SK-MEL-5 (cell line): ENCODE results near the gene ADGRD2. TPM values are rescaled to one million over a fixed set of nuclear protein-coding genes. Genes with fewer than 3 reads are reported as not detected.
A peak's percentile ranks its signal among the peaks of the same experiment; 100 is the strongest.

Experiments used
- DNase-seq: peaks from one replicate; pipeline ENCODE4 v3.0.0-alpha.2; 2016; ENCODE audit warnings: low read depth, low spot score
- in situ Hi-C: cut with HindIII; loops from 2 replicates; pipeline ENCODE4 v1.10.0; 2016; ENCODE audit warnings: low sequenced_read_pairs, high pct_unique_total_duplicates, low pct_unique_long_range_greater_than_20kb
- total RNA-seq: library from RNA; depleted of rRNA; stranded (reverse); fragments of >200 nt; shearing (Covaris generic); gene quantifications from 2 replicates; pipeline ENCODE4 v1.2.3, GENCODE V29; 2014

Gene ADGRD2
- total RNA-seq, 1 experiment from 2014 or later, result not detected

DNA sequence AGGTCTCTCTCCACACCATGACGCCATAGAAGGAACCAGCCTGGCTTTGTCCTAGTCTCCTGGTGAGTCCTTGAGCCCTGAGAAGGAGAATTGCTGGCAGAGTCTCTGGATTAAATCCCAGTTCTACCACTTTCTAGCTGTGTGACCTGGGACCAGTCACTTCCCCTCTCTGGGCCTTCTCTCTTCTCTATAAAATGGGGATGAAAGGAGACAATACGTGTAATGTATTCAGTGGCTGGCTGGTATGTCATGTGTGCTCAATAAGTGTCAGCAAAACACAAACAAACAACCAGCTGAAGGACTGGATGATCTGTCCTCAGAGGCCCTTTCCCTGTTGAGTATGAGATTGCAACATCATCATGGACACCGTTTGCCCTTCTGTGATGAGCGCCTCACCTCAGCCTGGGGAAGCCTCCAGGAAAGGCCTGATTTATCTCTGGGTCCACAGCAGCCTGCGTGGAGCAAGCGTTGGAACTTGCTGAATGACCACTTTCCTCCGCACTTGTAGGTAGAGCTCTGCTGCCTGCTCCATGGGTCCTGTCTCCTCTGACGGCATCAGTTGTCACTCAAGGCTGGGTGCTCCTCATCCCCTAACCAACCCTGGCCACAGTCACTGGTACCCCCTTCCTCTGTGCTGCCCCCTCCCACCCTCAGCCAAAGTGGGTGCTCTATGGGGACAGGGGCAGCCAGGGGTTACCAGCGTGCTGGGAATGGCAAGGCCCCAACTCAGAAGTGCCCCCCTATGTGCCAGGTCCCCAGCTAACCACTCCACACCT, 60.6 kb downstream of the ADGRD2 start:
- peak; percentile 43 for DNase-seq
- in situ Hi-C loops, result no loop called here

DNA sequence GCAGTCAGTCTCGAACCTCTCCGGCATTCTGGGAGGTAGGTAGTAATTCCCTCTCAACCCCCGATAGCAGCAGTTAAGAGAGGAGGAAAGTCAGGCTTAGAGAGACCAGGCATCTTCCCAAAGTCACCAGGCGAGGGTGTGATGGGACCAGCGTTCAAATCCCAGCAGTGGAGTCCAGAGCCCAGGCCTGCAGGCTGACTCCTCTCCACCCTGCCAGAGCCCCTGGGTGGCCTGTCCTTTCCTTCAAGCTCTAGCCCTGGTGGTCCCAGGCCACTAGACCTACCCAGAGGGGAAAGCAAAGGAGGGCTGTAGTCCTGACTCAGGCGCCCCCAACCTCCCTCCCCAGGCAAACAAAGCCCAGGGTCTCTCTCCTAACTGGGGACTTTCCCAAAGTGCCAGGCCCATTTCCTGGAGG, 61.2 kb downstream of the ADGRD2 start:
- DNase-seq, result peak; percentile 20
- in situ Hi-C loops, result no loop called here

- in situ Hi-C loops, result no loop called here
- no peak for DNase-seq
Measured at GRCh38 chr9:124511891-124512805, 61.9 kb downstream of the ADGRD2 start.

DNA sequence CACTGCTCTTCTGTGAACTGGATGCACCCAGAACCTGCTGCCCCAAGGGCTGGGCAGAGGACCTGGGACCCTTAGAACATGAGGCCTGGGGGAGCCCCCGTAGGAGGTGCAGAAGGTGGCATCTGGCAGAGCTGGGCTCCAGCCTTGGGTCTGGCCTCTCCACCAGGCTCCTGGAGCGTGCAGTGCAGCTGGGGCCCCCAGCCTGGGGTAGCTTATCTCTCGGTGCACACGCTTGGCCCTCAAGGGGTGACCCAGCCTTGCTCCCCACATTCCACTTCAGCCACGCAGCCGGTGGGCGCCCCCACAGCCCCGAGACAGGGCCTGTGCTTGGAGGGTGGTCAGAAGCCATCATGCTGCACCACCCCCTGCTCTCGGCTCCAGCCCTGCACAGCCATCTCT, 62.6 kb downstream of the ADGRD2 start:
- DNase-seq, result no peak
- in situ Hi-C loops, result no loop called here

- in situ Hi-C loops, result no loop called here
- no peak for DNase-seq
Measured at GRCh38 chr9:124513376-124513994, 63.2 kb downstream of the ADGRD2 start.

DNA sequence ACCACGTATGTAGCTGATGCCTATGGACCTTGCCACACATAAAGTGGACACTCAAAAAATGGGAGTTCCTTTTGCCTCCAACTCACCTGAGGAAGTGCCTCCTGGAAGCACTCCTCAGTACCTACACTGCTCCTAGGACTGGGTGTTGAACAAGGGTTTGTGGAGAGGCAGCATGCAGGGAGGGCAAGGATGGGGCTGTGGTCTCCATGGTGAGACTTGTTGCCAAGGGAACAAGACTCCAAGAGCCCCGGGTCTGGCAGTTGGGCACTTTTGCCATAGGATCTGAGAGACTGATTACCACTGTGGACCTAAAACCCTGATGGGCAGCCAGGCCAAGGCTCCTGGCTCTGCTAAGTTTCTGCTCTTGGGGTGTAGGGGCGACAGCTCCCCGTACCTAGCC, 63.9 kb downstream of the ADGRD2 start:
- no peak for DNase-seq
- in situ Hi-C loops, result no loop called here

- no peak for DNase-seq
- in situ Hi-C loops, result no loop called here
Measured at GRCh38 chr9:124514874-124515273, 64.6 kb downstream of the ADGRD2 start.

- in situ Hi-C loops, result no loop called here
- no peak for DNase-seq
Measured at GRCh38 chr9:124517600-124517999, 67.3 kb downstream of the ADGRD2 start.

DNA sequence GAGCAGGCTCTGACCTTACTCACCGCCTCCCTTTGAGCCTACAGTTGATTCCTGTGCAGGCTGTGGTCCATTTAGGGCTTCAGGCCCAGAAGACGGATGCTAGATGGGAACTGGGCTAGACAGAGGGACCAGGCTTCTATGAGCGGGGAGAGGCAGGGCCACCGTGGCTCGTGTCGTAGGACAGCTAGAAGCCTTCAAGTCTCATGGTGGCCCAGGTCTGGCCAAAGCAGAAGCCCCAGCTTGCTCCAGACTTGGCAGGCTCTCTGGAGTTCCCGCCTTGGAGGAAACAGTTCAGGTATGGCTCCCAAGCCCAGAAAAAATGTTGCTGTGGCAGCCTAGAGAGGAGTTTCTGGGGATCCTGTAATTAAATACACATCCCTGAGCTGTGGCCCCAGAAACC, 67.9 kb downstream of the ADGRD2 start:
- DNase-seq, result no peak
- in situ Hi-C loops, result no loop called here

DNA sequence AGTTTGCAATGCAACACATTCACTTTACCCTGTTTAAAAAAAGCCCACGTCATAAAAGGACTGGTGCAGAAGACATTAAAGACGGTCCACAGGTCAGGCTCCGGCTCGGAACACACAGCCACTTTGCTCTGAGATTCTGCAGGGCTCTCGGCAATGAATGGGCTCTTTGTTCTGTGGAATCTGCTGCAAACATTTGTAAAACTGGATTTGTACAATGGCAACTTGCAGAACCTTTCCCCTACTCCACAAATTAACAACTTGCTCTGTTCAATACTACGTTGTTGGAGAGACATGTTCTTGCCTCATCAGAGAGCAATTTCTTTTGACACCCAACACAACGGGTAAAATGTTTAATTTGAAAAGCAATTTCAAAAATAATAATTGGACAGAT, 70.0 kb downstream of the ADGRD2 start:
- DNase-seq, result peak; percentile 82
- in situ Hi-C loops, result no loop called here

GRCh38 chr9:124521142-124521541, 70.9 kb downstream of the ADGRD2 start:
- in situ Hi-C loops, result no loop called here
- no peak for DNase-seq

DNA sequence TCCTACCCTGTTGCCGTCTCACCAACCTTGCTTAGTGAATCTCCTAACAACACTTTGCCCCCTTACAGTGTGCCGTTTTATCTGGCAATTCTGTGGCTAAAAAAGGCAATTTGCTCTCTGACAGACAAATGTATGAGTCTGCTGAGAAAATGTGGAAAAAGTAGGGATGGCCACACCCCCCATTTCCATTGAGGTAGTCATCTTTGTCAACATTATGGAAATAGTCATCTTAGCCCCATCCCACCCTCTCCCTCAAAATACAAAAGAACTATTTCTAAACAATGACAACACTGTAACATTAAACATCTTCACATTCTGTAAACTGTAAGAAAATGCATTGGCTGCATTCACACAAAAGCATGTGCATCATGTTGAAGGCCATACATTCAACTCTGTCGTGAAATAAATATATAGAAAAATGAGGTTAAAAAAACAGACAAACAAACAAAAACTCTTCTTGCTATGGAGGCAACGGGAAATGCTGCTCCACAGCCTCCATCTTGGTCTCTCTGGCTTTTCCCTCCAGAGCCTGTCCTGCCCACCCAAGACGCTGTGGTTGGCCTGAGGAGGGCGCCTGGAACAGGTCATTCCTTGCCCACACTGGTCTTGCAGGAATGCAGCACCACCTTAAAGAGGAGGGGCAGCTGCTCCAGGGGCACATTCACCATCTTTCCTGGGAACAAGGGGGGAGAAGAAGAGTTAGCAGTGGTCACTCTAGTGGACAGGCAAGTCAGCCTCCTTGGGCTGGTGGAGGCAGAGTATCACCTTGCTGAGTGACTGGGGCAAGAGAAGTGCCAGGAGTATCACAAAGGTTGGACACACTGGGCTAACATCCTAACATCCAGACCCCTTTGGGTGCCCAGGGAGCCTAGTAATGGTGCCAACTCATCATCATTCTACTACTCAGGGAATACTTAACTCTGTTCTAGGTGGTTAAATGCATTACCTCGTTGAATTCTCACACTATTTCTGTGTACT, 72.2 kb downstream of the ADGRD2 start:
- DNase-seq, result peak; percentile 45
- in situ Hi-C loops, result no loop called here

DNA sequence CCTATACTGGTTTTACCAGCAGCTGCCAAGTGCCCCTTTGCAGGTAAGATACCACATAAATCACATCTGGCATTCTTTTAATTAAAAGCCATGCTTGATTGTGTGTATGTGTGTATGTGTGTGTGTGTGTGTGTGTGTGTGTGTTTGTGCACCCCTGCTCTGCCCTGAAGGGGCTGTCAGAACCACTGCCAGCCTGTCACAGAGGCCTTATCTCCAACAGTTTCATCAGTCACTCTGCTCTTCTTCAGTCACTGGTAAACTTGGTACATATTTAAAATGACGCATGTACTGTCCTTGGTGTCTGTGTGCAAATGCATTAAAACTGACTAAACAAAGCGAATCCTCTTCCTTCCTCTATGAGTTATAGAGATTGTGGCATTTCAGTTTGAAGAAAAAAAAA, 75.9 kb downstream of the ADGRD2 start:
- in situ Hi-C loops, result loop anchor here (25.0 kb wide), 1 partner anchor 114 kb away; the partner anchor contains the start of gene PSMB7

DNA sequence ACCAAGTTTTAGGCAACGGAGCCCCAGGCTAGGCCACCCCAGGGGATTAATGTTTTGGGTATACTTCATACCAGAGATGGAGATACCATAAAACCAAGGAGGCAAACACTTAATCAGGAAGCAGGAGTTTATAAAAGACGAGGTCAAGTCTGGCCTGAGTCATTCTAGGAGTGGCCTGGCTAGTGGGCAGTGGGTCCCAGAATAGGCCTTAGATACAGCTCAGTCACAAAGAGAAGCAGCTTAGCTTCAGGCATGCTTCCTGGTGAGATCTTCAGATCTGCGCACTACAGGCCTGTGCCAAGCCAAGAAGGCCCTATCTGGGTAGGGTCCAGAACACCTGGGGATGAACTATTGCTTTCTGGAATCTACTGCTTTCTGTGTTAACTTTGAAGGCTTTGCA, 77.5 kb downstream of the ADGRD2 start:
- no peak for DNase-seq
- in situ Hi-C loops, result loop anchor here (25.0 kb wide), 1 partner anchor 115 kb away; the partner anchor contains the start of gene PSMB7

More for the DNA sequence above, 75.9 kb downstream of the ADGRD2 start:
- DNase-seq, result no peak
